Measurements from ENCODE around the gene CKAP5.
"Not testable (repeated sequence)": the region's sequence is repeated elsewhere in the genome, so short reads cannot be mapped to it uniquely, and the experiment has no call there.

Gene CKAP5

DNA sequence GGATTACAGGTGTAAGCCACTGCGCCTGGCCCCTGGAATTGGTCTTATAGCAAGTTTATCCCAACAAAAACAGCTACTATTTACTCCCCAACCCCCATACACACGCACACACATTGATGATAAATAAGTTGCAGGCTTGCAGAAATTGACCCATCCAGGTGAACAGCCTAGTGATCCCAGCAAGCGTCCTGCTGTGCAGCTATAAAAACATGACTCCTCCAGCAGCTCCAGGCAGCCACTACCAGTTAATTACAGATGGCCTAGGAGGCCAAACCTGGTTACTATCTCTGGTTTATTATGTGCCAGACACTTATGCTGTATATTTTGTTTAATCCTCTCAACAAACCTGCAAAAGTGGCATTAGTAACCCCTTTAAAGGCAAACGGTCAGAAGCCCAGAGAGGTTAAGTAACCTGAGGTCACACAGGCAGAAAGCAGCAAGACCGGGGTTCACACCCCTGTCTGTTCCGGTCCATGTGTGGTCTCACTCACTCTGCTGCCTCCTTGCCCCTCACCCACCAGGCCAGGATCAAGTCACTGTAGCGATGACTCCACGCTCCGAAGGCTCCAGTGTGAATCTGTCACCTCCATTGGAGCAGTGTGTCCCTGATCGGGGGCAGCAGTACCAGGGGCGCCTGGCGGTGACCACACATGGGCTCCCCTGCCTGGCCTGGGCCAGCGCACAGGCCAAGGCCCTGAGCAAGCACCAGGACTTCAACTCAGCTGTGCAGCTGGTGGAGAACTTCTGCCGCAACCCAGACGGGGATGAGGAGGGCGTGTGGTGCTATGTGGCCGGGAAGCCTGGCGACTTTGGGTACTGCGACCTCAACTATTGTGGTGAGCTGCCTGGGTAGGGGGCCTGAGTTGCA lies 120.5 kb downstream of the CKAP5 start:
- DNase-seq: no peak

- no peak for DNase-seq
Observed at GRCh38 chr11:46724088-46724487, 122.0 kb downstream of the CKAP5 start.

GRCh38 chr11:46723359-46723680 lies 122.8 kb downstream of the CKAP5 start:
- no peak for DNase-seq

DNA sequence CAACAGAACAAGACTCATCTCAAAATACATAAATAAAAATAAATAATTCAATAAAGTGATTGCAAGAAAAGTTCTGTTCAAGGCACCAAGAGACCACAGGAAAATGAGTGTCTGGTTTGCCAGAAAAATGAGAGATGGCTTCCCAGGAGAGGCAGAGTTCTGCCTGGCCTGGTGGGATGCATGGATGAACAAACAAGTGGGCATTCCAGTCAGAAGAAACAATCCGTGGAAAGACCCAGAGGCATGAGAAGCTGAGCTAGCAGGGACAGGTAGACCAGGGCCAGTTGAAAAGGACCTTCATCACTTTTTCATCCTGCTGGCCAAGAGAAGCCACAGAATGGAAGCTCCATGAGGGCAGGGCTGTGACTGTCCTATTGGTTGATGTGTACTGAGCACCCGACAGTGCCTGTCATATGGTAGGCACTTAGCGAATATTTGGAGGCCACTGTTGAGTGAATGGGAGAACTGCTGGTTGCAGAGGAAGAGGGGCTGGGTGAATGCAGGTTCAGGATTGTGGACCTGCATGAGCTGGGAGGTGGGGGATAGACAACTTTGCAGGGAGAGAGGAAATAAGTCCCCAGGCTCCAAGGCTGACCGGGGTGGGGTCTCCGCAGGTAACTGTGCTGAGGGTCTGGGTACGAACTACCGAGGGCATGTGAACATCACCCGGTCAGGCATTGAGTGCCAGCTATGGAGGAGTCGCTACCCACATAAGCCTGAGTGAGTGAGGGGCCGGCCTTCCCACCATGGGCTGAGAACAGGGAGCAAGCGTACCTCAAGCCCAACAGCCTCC lies 123.3 kb downstream of the CKAP5 start:
- DNase-seq: no peak

- no peak for DNase-seq
Observed at GRCh38 chr11:46721286-46721685, 124.8 kb downstream of the CKAP5 start.

- no peak for DNase-seq
Observed at GRCh38 chr11:46719543-46720218, 126.4 kb downstream of the CKAP5 start.

- no peak for DNase-seq
Observed at GRCh38 chr11:46719048-46719542, 127.0 kb downstream of the CKAP5 start, which contains the start of gene F2. F2 (plus strand) TSS chr11:46719213; CDS start chr11:46719236, 23 bp downstream.

DNA sequence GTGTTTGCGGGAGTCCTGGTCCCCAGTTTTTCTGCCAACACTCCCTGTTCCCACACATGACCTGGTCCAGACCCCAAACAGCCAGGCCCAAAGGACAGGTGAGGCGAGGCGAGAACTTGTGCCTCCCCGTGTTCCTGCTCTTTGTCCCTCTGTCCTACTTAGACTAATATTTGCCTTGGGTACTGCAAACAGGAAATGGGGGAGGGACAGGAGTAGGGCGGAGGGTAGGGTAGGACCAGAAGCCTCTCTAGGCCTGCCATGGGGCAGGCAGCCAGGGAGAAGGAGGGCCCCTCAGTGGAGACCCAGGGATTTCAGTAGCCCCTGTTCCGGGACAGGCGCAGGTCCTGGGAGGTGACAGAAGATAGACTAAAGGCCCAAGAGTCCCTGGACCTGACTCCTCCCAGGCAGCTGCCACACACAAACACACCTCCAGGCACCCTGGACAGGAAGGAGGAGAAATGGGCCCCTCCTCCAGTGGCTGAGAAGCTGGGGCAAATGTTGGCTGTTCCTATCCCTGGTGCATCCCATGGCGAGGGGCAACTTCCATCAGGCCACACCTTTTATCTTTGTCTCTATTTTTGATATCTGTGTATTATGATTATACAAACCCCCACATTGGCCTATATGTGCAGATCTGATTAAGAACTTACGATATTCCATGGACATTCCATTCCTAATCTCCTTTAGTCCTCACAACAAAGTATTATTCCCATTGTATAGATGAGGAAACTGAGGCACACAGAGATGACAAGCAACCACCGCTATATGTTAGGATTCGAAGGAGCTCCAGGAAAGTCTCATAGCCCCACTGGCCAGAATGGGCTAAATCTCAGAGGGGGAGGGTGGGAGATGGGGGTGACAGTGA lies 127.7 kb downstream of the CKAP5 start:
- DNase-seq: no peak

- not testable (repeated sequence) for DNase-seq
Observed at GRCh38 chr11:46717825-46718154, 128.3 kb downstream of the CKAP5 start.

DNA sequence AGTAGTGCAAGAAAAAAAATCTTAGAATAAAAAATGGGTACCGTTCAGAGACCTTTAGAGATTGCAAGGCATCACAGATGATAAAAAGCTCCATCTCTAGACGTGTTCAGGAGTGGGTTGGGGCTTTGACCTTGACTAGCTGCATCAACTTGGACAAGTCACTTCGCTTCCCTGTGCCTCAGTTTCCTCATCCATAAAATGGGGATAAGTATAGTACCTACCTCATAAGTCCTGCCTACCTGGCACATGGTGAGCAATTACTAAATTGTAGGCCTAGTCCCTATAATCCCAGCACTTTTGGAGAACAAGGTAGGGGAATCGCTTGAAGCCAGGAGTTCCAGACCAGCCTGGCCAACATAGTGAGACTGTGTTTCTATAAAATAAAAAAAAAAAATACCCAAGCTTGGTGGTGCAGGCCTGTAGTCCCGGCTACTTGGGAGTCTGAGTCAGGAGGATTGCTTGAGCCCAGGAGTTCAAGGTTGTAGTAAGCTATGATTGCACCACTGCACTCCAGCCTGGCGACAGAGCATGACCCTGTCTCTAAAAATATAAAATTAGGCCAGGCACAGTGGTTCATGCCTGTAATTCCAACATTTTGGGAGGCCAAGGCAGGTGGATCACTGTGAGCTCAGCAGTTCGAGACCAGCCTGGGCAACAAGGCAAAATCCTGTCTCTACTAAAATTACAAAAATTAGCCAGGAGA lies 133.1 kb downstream of the CKAP5 start:
- DNase-seq: no peak

- no peak for DNase-seq
Observed at GRCh38 chr11:46711303-46711702, 134.8 kb downstream of the CKAP5 start.

DNA sequence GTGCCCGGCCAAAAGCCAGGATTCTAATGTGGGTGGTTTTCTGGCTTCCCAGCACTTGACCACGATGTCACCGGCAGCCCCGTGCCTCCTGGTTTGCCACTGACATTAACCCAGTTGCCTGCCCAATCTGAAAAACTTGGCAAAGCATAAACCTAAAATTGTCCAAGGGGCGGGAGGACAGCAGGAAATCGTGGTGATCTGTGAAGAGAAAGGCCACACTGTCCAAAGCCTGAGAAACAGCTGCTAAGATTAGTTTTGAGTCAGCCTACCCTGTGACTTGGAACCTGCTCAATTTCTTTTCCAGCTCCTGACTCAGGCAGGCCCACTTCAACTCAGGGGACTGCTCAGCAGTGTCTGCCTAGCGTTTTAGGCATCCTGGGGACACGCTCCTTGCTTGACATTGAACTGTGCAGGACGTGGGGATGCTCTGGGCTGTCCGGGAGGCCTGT lies 135.2 kb downstream of the CKAP5 start:
- no peak for DNase-seq

DNA sequence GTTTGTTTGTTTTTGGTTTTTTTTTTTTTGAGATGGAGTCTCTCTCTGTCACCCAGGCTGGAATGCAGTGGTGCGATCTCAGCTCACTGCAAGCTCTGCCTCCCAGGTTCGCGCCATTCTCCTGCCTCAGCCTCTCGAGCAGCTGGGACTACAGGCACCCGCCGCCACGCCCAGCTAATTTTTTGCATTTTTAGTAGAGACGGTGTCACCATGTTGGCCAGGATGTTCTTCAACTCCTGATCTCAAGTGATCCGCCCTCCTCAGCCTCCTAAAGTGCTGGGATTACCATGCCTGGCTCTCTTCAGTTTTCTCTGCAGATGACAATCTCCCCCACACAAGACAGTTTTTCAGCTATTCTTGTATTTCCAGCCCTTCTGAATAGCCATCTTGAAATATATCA lies 136.7 kb downstream of the CKAP5 start:
- DNase-seq: not testable (repeated sequence)

DNA sequence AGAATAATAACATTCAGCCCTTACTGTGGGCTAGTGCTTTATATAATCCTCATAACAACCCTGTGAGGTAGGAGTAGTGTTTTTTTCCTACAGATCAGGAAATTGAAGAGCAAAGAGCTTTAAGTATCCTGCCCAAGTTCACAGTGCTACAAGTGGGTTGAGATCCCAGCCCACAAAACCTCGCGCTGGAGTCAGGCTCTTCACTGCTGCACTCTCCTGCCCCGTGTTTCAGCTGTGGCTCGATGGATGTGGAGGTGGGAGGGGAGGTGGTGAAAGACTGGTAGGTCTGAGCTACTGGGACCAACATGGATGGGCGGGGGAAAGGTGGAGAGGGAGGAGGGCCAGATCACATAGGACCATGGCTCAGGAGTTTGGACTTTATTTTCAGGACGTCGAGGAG lies 139.2 kb downstream of the CKAP5 start:
- no peak for DNase-seq

DNA sequence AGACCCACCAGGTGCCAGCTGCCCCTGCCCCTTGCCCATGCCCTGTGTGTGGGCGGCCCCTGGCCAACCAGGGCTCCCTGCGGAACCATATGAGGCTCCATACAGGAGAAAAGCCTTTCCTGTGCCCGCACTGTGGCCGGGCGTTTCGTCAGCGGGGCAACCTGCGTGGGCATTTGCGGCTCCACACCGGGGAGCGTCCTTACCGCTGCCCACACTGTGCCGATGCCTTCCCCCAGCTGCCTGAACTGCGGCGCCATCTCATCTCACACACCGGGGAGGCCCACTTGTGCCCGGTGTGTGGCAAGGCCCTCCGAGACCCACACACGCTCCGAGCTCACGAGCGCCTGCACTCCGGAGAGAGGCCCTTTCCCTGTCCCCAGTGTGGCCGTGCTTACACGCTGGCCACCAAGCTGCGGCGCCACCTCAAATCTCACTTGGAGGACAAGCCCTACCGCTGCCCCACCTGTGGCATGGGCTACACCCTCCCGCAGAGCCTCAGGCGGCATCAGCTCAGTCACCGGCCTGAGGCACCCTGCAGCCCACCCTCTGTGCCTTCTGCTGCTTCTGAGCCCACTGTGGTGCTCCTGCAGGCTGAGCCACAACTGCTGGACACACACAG lies 140.9 kb downstream of the CKAP5 start:
- no peak for DNase-seq

DNA sequence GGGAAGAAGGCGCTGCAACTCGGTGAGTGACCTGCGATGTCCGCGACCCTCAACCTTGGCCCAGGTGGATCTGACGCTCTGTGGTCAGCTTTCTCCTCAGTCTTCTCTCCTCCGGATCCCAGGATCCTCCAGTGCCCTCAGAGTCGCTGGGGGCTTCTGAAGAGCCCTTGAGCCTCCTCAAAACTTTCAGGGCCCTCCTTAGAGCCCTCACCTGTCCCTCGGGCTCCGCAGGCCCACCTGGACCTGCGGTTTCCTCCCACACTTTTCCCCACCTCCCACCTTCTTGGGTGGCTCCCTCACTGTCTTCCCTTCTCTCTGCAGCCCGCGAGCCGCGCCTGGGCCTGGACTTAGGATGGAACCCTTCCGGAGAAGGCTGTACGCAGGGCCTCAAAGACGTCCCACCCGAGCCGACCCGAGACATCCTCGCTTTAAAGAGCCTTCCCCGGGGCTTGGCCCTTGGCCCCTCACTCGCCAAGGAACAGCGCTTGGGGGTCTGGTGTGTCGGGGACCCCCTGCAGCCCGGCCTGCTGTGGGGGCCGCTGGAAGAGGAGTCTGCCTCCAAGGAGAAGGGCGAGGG lies 144.9 kb downstream of the CKAP5 start:
- DNase-seq: no peak

DNA sequence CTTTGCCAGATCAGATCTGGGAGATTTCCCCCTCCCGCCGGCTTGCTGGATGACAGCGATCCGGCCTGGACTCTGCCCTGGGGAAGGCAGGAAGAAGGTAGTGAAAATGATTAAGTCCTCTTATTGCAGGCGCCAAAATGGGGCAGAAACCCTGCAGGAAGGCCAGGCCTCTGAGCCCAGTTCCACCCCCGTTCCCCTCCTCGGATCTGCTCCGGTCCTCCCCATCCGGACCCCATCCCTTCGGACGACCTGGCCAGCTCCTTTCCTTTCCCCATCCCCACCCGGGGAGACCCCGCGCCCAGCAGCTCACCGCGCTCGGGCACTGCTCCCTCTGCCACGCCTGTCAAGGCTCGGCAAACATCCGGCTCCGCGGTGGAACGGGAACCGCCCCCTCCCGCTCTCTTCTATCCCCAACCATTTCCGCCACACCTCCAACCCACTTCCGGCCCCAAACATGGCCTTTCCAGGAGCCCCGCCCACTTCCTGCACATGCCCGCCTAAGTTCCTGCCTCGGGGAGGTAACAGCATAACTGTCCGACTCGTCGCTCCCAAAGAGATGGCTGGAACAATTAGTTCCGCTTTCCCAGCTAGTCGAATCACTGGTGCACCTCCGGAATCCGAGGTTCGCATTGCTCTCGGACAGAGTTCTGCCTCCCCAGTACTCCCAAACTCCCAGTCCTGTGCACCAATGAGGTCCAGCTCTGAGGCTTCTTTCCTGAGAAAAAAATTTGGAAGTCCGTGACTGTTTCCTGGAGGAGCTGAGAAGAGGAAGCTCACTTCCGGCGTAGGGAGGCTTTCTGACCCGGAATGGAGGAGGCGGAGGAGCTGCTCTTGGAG lies 145.6 kb downstream of the CKAP5 start, which contains the start of the genes ARHGAP1 and ZNF408:
ARHGAP1 (minus strand) TSS at position 379 of the 837 bp plus-strand sequence. CDS start 4,512 bp downstream, outside the sequence.
ZNF408 (plus strand) TSS at position 791 of the 837 bp plus-strand sequence; CDS start at position 808, 17 bp downstream.
- peak; percentile 99 for DNase-seq

DNA sequence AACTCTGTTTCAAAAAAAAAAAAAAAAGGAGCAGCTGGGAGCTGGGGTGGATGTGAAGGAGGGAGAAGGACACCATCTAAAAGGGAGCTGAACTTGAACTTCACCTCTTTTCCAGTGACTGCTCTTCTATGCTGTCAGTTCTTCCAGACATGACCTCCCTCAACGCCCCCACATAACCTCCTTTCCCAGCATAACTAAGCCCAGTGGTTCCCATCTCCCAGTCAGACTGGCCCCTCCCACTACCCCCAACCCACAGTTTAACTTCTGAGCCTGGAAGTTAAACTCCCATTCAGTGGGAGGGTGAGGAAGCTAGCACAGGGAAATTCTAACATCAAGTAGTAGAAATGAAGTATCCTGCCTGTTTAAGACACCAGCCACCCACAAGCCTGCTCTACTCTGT lies 147.5 kb downstream of the CKAP5 start:
- peak; percentile 38 to 62 for DNase-seq

DNA sequence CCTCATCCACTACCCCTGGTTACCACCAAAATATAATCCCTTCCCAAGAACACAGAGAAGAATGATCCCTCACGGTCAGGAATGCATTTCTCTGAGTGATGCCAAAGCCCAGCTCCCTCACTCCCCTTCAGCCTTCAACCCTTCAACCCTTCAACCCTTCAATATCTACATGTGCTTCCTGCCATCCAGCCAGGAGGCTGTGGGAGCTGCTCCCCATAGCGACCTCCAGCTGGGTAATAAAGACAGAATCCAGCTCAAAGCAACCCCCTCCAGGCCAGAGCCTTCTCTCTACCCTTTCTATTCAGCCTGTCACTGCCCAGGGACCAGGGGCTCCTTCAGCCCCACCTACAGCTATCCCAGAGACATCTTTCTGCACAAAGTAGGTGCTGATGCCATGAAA lies 148.4 kb downstream of the CKAP5 start:
- no peak for DNase-seq
